Neural progenitor cell (in vitro differentiated cells): ENCODE results near the gene CHST14.

Source experiments
- EZH2 ChIP-seq: fragments of 200-600 bp; sonication (generic); IDR thresholded peaks from 2 replicates; pipeline ENCODE4 v1.6.1; 2017; ENCODE audit warnings: antibody characterized with exemption, mild to moderate bottlenecking, moderate library complexity
- EZH2phosphoT487 ChIP-seq: fragments of 200-600 bp; sonication (generic); IDR thresholded peaks from 2 replicates; pipeline ENCODE4 v1.6.1; 2017; ENCODE audit warnings: antibody characterized with exemption
- TF ChIP-seq, protein P1 (sequence below): fragments of 200-600 bp; sonication (generic); IDR thresholded peaks from 2 replicates; pipeline ENCODE4 v1.5.1; 2017; ENCODE audit warnings: antibody characterized with exemption, mild to moderate bottlenecking

DNA sequence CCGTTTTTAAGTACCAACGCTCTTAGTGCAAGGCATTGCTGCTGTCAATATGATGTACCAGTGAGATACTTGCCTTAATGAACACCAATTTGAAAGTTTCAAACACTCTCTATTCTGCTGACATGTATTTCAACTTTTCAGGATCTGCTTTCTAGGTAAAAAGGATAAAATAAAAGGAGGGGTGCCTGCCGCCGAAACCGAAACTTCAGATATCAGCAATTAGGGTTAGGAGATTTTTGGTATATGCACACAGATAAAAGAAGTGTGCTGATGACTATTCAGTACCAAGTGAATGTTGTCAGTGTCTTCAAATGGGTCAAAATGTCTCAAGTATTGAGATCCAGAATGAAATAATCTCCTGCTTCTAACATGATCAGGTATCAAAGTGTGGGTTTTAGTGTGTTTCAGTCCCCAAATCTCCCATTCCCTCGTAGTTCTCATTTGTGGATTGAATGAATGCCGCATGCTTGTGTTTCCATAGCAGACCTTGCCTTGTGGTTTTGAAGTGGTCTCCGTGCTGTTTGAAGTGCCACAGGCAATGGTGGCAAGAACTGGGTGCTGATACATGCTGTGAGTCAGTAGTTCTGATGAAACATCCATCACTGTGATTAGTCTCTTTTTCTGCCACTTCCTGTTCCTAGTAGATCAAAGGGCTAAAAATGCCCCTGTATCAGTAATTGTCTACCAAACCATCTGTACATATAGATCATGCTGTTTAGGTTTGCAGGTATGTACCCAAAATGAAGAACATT is 22.5 kb downstream of the CHST14 start:
- TF ChIP-seq, protein P1, sequence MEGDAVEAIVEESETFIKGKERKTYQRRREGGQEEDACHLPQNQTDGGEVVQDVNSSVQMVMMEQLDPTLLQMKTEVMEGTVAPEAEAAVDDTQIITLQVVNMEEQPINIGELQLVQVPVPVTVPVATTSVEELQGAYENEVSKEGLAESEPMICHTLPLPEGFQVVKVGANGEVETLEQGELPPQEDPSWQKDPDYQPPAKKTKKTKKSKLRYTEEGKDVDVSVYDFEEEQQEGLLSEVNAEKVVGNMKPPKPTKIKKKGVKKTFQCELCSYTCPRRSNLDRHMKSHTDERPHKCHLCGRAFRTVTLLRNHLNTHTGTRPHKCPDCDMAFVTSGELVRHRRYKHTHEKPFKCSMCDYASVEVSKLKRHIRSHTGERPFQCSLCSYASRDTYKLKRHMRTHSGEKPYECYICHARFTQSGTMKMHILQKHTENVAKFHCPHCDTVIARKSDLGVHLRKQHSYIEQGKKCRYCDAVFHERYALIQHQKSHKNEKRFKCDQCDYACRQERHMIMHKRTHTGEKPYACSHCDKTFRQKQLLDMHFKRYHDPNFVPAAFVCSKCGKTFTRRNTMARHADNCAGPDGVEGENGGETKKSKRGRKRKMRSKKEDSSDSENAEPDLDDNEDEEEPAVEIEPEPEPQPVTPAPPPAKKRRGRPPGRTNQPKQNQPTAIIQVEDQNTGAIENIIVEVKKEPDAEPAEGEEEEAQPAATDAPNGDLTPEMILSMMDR = no peak
- TF ChIP-seq EZH2 = no peak
- no peak for TF ChIP-seq EZH2phosphoT487
